Measurements from ENCODE around the gene CCDC38. TPM values are rescaled to one million over a fixed set of nuclear protein-coding genes. Genes with fewer than 3 reads are reported as not detected.

The CCDC38 gene
- total and polyA plus RNA-seq, 4 donors = 0.46 to 1.4 (median 0.93) TPM

- TF ChIP-seq CTCF (IDR thresholded peaks at IDR 0.05; ENCODE audit: low read depth, low read length, missing input control) (no peak), EGR1 (IDR thresholded peaks at IDR 0.05; ENCODE audit: low read depth in 2 of 2) (peak; percentile 53 to 81), TAF1 (conservative IDR thresholded peaks at IDR 0.05) (peak; percentile 31), SP1 (IDR thresholded peaks at IDR 0.05) (peak; percentile 99), HNF4G (IDR thresholded peaks at IDR 0.05) (peak; percentile 54), ZBTB33 (IDR thresholded peaks at IDR 0.05) (peak; percentile 70), RAD21 (IDR thresholded peaks at IDR 0.05) (peak; percentile 43 to 49), ATF3 (IDR thresholded peaks at IDR 0.05) (peak; percentile 85), YY1 (IDR thresholded peaks at IDR 0.05) (peak; percentile 95), GABPA (IDR thresholded peaks at IDR 0.05 in 1 of 2, conservative IDR thresholded peaks at IDR 0.05 in 1 of 2) (peak in 1 of 2 donors; percentile 68), FOXA1 (IDR thresholded peaks at IDR 0.05) (peak; percentile 75), HNF4A (conservative IDR thresholded peaks at IDR 0.05) (peak; percentile 84 to 90), RXRA (IDR thresholded peaks at IDR 0.05) (peak; percentile 99 to 100), NR2F2 (IDR thresholded peaks at IDR 0.05) (peak; percentile 97), MAX (IDR thresholded peaks at IDR 0.05) (peak; percentile 93), FOXA2 (IDR thresholded peaks at IDR 0.05) (peak; percentile 80), JUND (IDR thresholded peaks at IDR 0.05) (peak; percentile 78 to 87), REST (IDR thresholded peaks at IDR 0.05) (peak; percentile 70)
- H3K9ac ChIP-seq (ENCODE audit: low read depth in 1 of 2, low read length in 2 of 2) = peak overlapping the region in 1 of 2 donors; percentile 54
- H3K27ac ChIP-seq (ENCODE audit: low read depth in 1 of 2, low read length in 2 of 2) = peak overlapping the region; percentile 74 to 90
- WGBS = 27% methylated on average over 6 of the region's 6 CpGs
- H3K27me3 ChIP-seq (ENCODE audit: control insufficient read depth in 4 of 4, insufficient read depth in 4 of 4, low read length in 3 of 4) = no peaks in the 10 kb centered on the region
- no peak overlapping the region for H3K4me3 ChIP-seq (ENCODE audit: low read depth in 1 of 3, low read length in 3 of 3)
- DNase-seq (ENCODE audit: low spot score) = no peak
- H3K9me3 ChIP-seq (ENCODE audit: control insufficient read depth in 4 of 4, low read length in 3 of 4) = no peaks in the 10 kb centered on the region
- no peaks in the 10 kb centered on the region for H3K36me3 ChIP-seq (ENCODE audit: control insufficient read depth in 4 of 4, insufficient read depth in 3 of 4, low read depth in 1 of 4, low read length in 3 of 4)
- peaks cover 2 to 36% (median 20%) of the 10 kb centered on the region in 4 donors for H3K4me1 ChIP-seq (ENCODE audit: control insufficient read depth in 4 of 4, insufficient read depth in 4 of 4, low read length in 3 of 4)
Measured at GRCh38 chr12:95940514-95940913, 1.9 kb downstream of the CCDC38 start.
